OCI-LY7 (cell line): ENCODE results near the gene MCM9. TPM values are rescaled to one million over a fixed set of nuclear protein-coding genes. Genes with fewer than 3 reads are reported as not detected.

ENCODE experiments used
- BruUV-seq: library from RNA; stranded (reverse); fragments of 400-500 nt; replicated peaks from 2 replicates; lab custom pipeline; 2021; lab: Mats Ljungman, UMichigan
- CTCF ChIA-PET: fragments of 300-600 bp; sonication (Branson Sonifier 250); formaldehyde crosslinking; loops from one replicate; lab custom pipeline; 2022; ENCODE audit warnings: antibody characterized with exemption; ENCODE audit not compliant: unreplicated experiment; lab: Charles Lee
- POLR2A ChIA-PET: fragments of 300-600 bp; sonication (Branson Sonifier 250); formaldehyde crosslinking; loops from one replicate; lab custom pipeline; 2022; ENCODE audit warnings: antibody characterized with exemption; lab: Charles Lee
- DNase-seq: peaks from one replicate; pipeline ENCODE4 v3.0.0-alpha.2; 2015; ENCODE audit warnings: low spot score
- H2AFZ ChIP-seq: fragments of 200-600 bp; sonication (generic), shearing (Covaris generic); 2 replicates; pipeline ENCODE4 v1.6.1; 2014; ENCODE audit warnings: mild to moderate bottlenecking, antibody characterized with exemption, low read length, moderate library complexity
- H3K27ac ChIP-seq: fragments of 200-600 bp; sonication (generic); 2 replicates; pipeline ENCODE4 v1.5.1; 2014; ENCODE audit warnings: mixed run types, low read depth, mild to moderate bottlenecking, moderate library complexity, low read length, inconsistent platforms; ENCODE audit not compliant: poor library complexity, severe bottlenecking
- H3K36me3 ChIP-seq: fragments of 200-600 bp; sonication (generic); 2 replicates; pipeline ENCODE4 v1.6.1; 2014; ENCODE audit warnings: mild to moderate bottlenecking, antibody characterized with exemption, low read length, moderate library complexity, mixed read lengths; ENCODE audit not compliant: insufficient read depth
- H3K4me1 ChIP-seq: fragments of 200-600 bp; sonication (generic); 2 replicates; pipeline ENCODE4 v1.5.1; 2014; ENCODE audit warnings: mild to moderate bottlenecking, low read length; ENCODE audit not compliant: insufficient read depth, poor library complexity, severe bottlenecking
- H3K4me2 ChIP-seq: fragments of 200-600 bp; sonication (generic); 2 replicates; pipeline ENCODE4 v1.6.1; 2014; ENCODE audit warnings: mild to moderate bottlenecking, low read length
- H3K4me3 ChIP-seq: fragments of 200-600 bp; sonication (generic); 2 replicates; pipeline ENCODE4 v1.5.1; 2014; ENCODE audit warnings: mild to moderate bottlenecking, low read depth, low read length; ENCODE audit not compliant: poor library complexity, severe bottlenecking
- H3K79me2 ChIP-seq: fragments of 200-600 bp; sonication (generic); 2 replicates; pipeline ENCODE4 v1.6.1; 2016; ENCODE audit warnings: low read depth, mild to moderate bottlenecking, low read length, moderate library complexity, mixed read lengths; ENCODE audit not compliant: insufficient read depth
- H3K9me2 ChIP-seq: fragments of 200-600 bp; sonication (generic); 2 replicates; pipeline ENCODE4 v1.6.1; 2016; ENCODE audit warnings: mild to moderate bottlenecking, low read length, mixed read lengths; ENCODE audit not compliant: insufficient read depth
- H3K9me3 ChIP-seq: fragments of 200-600 bp; sonication (generic); 2 replicates; pipeline ENCODE4 v1.6.1; 2014; ENCODE audit warnings: mild to moderate bottlenecking, mixed run types, low read length, mixed read lengths
- H4K20me1 ChIP-seq: fragments of 200-600 bp; sonication (generic); 2 replicates; pipeline ENCODE4 v1.6.1; 2014; ENCODE audit warnings: mild to moderate bottlenecking, antibody characterized with exemption, low read length, moderate library complexity, mixed read lengths; ENCODE audit not compliant: insufficient read depth
- CTCF ChIP-seq: fragments of 200-600 bp; sonication (generic); conservative IDR thresholded peaks from 2 replicates; pipeline ENCODE4 v1.5.1; 2014; ENCODE audit warnings: mild to moderate bottlenecking, antibody characterized with exemption, low read length, moderate library complexity, mixed read lengths
- EZH2phosphoT487 ChIP-seq: fragments of 200-600 bp; sonication (generic); IDR thresholded peaks from 2 replicates; pipeline ENCODE4 v1.6.1; 2018; ENCODE audit warnings: low read depth, borderline replicate concordance, mild to moderate bottlenecking, mixed run types, antibody characterized with exemption, low read length, moderate library complexity, mixed read lengths
- intact Hi-C: fragments of 100-400 bp; cut with micrococcal nuclease; formaldehyde crosslinking; loops from one replicate; pipeline ENCODE4 v1.10.0; 2022; ENCODE audit not compliant: unreplicated experiment
- total RNA-seq, 2 experiments: library from RNA; depleted of rRNA in 1 of 2; stranded (reverse); fragments of >200 nt in 1 of 2; shearing (Covaris generic) in 1 of 2; gene quantifications; 2 replicates each; pipeline ENCODE4 v1.2.3, GENCODE V29; 2014 to 2022

The MCM9 gene
- total RNA-seq, 2 experiments from 2014 or later, result 17.4 to 18.8 TPM

GRCh38 chr6:118940770-118941169, 5.8 kb upstream of the MCM9 start:
- no peak for DNase-seq

GRCh38 chr6:118939683-118940082, 4.7 kb upstream of the MCM9 start:
- Histone ChIP-seq H3K4me1 (no peaks in the 10 kb centered on the region), H3K36me3 (no peaks in the 10 kb centered on the region; the same call in 1 of the 2 replicates), H4K20me1 (no peaks in the 10 kb centered on the region), H3K4me3 (no peak overlapping the region), H3K27ac (no peak overlapping the region), H3K4me2 (no peak overlapping the region), H3K9me3 (peaks cover 1% of the 10 kb centered on the region; the same call in 1 of the 2 replicates), H3K9me2 (no peaks in the 10 kb centered on the region), H3K79me2 (peaks cover 5% of the 10 kb centered on the region; the same call in 1 of the 2 replicates), H2AFZ (no peak overlapping the region)
- DNase-seq, result no peak
- POLR2A ChIA-PET, result no interaction called here
- TF ChIP-seq EZH2phosphoT487 (no peak), CTCF (no peak)
- intact Hi-C loops, result no loop called here
- CTCF ChIA-PET, result no interaction called here
- BruUV-seq, result no TSS peak

More at GRCh38 chr6:118940770-118941169, 5.8 kb upstream of the MCM9 start:
- POLR2A ChIA-PET, result no interaction called here
- Histone ChIP-seq H4K20me1 (no peaks in the 10 kb centered on the region), H3K4me3 (no peak overlapping the region), H3K36me3 (no peaks in the 10 kb centered on the region; the same call in 1 of the 2 replicates), H3K9me3 (peaks cover 7% of the 10 kb centered on the region; the same call in 1 of the 2 replicates), H3K79me2 (no peaks in the 10 kb centered on the region), H3K9me2 (no peaks in the 10 kb centered on the region), H3K27ac (no peak overlapping the region), H2AFZ (no peak overlapping the region), H3K4me2 (no peak overlapping the region), H3K4me1 (no peaks in the 10 kb centered on the region)
- CTCF ChIA-PET, result no interaction called here
- no peak for TF ChIP-seq EZH2phosphoT487
- TF ChIP-seq CTCF, result no peak
- intact Hi-C loops, result no loop called here
- BruUV-seq, result no TSS peak

GRCh38 chr6:118935978-118936703, 1.2 kb upstream of the MCM9 start:
- intact Hi-C loops, result no loop called here
- H3K4me1 ChIP-seq, result peaks cover 10% of the 10 kb centered on the region
- H3K36me3 ChIP-seq, result peaks cover 19% of the 10 kb centered on the region
- H4K20me1 ChIP-seq, result peaks cover 10% of the 10 kb centered on the region; the same call in 1 of the 2 replicates
- no TSS peak for BruUV-seq
- peak overlapping the region; percentile 82 for H3K4me2 ChIP-seq
- peaks cover 18% of the 10 kb centered on the region; the same call in 1 of the 2 replicates for H3K79me2 ChIP-seq
- peak overlapping the region; percentile 86 for H3K4me3 ChIP-seq
- TF ChIP-seq EZH2phosphoT487, result no peak
- TF ChIP-seq CTCF, result no peak
- H3K9me3 ChIP-seq, result no peaks in the 10 kb centered on the region
- POLR2A ChIA-PET, result interaction anchor here (0.6 to 1.1 kb wide), 2 partner anchors 45 to 153 kb away, joined by 3 read pairs; no protein-coding TSS in a partner anchor
- H3K27ac ChIP-seq, result no peak overlapping the region
- CTCF ChIA-PET, result no interaction called here
- H2AFZ ChIP-seq, result peak overlapping the region; percentile 71; the same call in 1 of the 2 replicates
- H3K9me2 ChIP-seq, result no peaks in the 10 kb centered on the region
- DNase-seq, result no peak
